GM18520 (cell line): ENCODE results near the gene SHLD3.
"Not testable (repeated sequence)": the region's sequence is repeated elsewhere in the genome, so short reads cannot be mapped to it uniquely, and the experiment has no call there.

ENCODE experiments used
- ATAC-seq: cut with Tn5 transposase; IDR thresholded peaks from one replicate; pipeline ENCODE4 v1.9.1; 2021; ENCODE audit not compliant: unreplicated experiment

Gene SHLD3

DNA sequence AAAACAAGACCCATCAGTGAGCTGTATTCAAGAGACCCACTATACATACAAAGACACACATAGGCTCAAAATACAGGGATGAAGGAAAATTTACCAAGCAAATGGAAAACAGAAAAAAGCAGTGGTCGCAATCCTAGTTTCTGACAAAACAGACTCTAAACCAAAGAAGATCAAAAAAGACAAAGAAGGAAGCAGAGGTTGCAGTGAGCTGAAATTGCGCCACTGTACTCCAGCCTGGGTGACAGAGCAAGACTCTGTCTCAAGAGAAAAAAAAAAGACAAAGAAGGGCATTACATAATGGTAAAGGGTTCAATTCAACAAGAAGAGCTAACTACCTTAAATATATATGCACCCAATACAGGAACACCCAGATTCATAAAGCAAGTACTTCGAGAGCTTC lies 51.2 kb downstream of the SHLD3 start:
- not testable (repeated sequence) for ATAC-seq
